Ishikawa (cell line): ENCODE data around the gene HMCN1.

ENCODE experiments used
- CEBPB ChIP-seq: IDR thresholded peaks from 2 replicates; pipeline ENCODE4 v1.6.1; 2012
- CREB1 ChIP-seq: IDR thresholded peaks from 2 replicates; pipeline ENCODE4 v1.6.1; 2012; ENCODE audit warnings: low read depth
- EGR1 ChIP-seq: IDR thresholded peaks from 2 replicates; pipeline ENCODE4 v1.6.1; 2012
- EP300 ChIP-seq: IDR thresholded peaks from 2 replicates; pipeline ENCODE4 v1.6.1; 2012; ENCODE audit warnings: borderline replicate concordance
- NFIC ChIP-seq: IDR thresholded peaks from 2 replicates; pipeline ENCODE4 v1.6.1; 2012
- RAD21 ChIP-seq: IDR thresholded peaks from 2 replicates; pipeline ENCODE4 v1.6.1; 2012; ENCODE audit warnings: low read depth
- REST ChIP-seq: IDR thresholded peaks from 2 replicates; pipeline ENCODE4 v1.6.1; 2012; ENCODE audit warnings: low read depth, mild to moderate bottlenecking
- TAF1 ChIP-seq: IDR thresholded peaks from 2 replicates; pipeline ENCODE4 v1.6.1; 2012; ENCODE audit warnings: low read depth, mild to moderate bottlenecking
- TCF12 ChIP-seq: IDR thresholded peaks from 2 replicates; pipeline ENCODE4 v1.6.1; 2012; ENCODE audit warnings: low read depth
- TEAD4 ChIP-seq: IDR thresholded peaks from 2 replicates; pipeline ENCODE4 v1.6.1; 2012
- USF1 ChIP-seq: IDR thresholded peaks from 2 replicates; pipeline ENCODE4 v1.6.1; 2012
- YY1 ChIP-seq: IDR thresholded peaks from 2 replicates; pipeline ENCODE4 v1.6.1; 2012; ENCODE audit warnings: low read depth
- ZBTB7A ChIP-seq: IDR thresholded peaks from 2 replicates; pipeline ENCODE4 v1.6.1; 2012; ENCODE audit warnings: low read depth
- TF ChIP-seq, protein P1 (sequence below): IDR thresholded peaks from 2 replicates; pipeline ENCODE4 v1.6.1; 2012

DNA sequence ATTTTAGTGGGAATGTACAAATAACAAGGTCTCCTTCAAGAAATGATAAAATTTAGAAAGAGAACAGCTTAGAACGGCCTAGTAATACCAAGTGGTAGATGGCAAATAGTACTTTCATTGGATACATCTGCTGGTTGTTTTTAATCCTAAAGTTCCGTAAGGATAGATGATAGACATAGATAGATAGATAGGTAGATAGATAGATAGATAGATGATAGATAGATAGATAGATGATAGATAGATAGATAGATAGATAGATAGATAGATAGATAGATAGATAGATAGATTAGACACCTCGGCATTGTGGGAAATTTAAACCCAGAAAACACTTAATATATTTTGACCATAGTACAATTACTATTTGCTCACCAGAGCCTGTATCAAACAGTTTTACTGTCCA lies 352.4 kb downstream of the HMCN1 start:
- TF ChIP-seq EP300 (no peak), CEBPB (no peak), TAF1 (no peak), EGR1 (no peak), TEAD4 (no peak), REST (no peak), YY1 (no peak), NFIC (no peak), TCF12 (no peak), USF1 (no peak), ZBTB7A (no peak), RAD21 (no peak), CREB1 (no peak)
- TF ChIP-seq, protein P1, sequence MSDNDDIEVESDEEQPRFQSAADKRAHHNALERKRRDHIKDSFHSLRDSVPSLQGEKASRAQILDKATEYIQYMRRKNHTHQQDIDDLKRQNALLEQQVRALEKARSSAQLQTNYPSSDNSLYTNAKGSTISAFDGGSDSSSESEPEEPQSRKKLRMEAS = no peak
